Heart right ventricle (tissue), 16 donors: ENCODE data around the gene TGFBRAP1. TPM values are rescaled to one million over a fixed set of nuclear protein-coding genes. Genes with fewer than 3 reads are reported as not detected.

Experiments
- ATAC-seq, 8 donors: fragments of 200-7000 bp; cut with Tn5 transposase; one replicate each; pipeline ENCODE4 v1.9.1; 2020; ENCODE audit warnings: mild to moderate bottlenecking in 8 of 8, moderate library complexity in 8 of 8, moderate number of reproducible peaks in 1 of 8
- DNase-seq, 2 donors: peaks; one replicate each; pipeline ENCODE4 v3.0.0-alpha.2; 2020
- H3K27ac ChIP-seq, 10 donors: fragments of 200-600 bp; sonication (generic) in 2 of 10; one replicate each; pipeline versions ENCODE4 v1.5.0 to v1.8.0; 2020 to 2022; ENCODE audit warnings: mild to moderate bottlenecking in 3 of 10
- H3K27me3 ChIP-seq, 7 donors: fragments of 200-600 bp; one replicate each; pipeline ENCODE4 v1.8.0; 2021 to 2022; ENCODE audit warnings: mild to moderate bottlenecking in 2 of 7
- H3K36me3 ChIP-seq, 9 donors: fragments of 200-600 bp; sonication (generic) in 1 of 9; one replicate each; pipeline versions ENCODE4 v1.5.0 to v1.8.0; 2020 to 2022; ENCODE audit warnings: mild to moderate bottlenecking in 2 of 9
- H3K4me1 ChIP-seq, 9 donors: fragments of 200-600 bp; sonication (generic) in 1 of 9; one replicate each; pipeline versions ENCODE4 v1.5.0 to v1.8.0; 2020 to 2022; ENCODE audit warnings: mild to moderate bottlenecking in 4 of 9
- H3K4me3 ChIP-seq, 10 donors: fragments of 200-600 bp; sonication (generic) in 2 of 10; one replicate each; pipeline versions ENCODE4 v1.5.0 to v1.8.0; 2020 to 2022; ENCODE audit warnings: mild to moderate bottlenecking in 7 of 10, moderate library complexity in 2 of 10
- H3K9me3 ChIP-seq, 11 donors: fragments of 200-600 bp in 10 of 11; sonication (generic) in 2 of 11; one replicate each; pipeline versions ENCODE4 v1.5.0 to v1.8.0; 2013 to 2022; ENCODE audit warnings: mild to moderate bottlenecking in 2 of 11, control low read depth in 1 of 11, moderate library complexity in 1 of 11
- CTCF ChIP-seq, 9 donors: fragments of 200-600 bp; sonication (generic) in 2 of 9; IDR thresholded peaks; one replicate each; pipeline versions ENCODE4 v1.5.0 to v1.8.0; 2021 to 2022; ENCODE audit warnings: antibody characterized with exemption in 9 of 9, mild to moderate bottlenecking in 5 of 9, moderate library complexity in 1 of 9
- WGBS, 2 donors: extraction: QIAGEN DNeasy Blood & Tissue Kit; methylation state at CpG; one replicate each; pipeline ENCODE4 v1.1.7; 2013; ENCODE audit warnings: inconsistent platforms in 1 of 2; 5-methylcytosine and 5-hydroxymethylcytosine counted together
- intact Hi-C, 10 donors: fragments of 100-400 bp; cut with DNase I; formaldehyde crosslinking; loops; one replicate each; pipeline versions ENCODE4 v1.11.1 to v1.14.2; 2022
- polyA plus RNA-seq, 2 donors: library from polyadenylated mRNA; stranded (reverse); fragments of 200-250 nt; gene quantifications; one replicate each; pipeline ENCODE4 v1.2.3, GENCODE V29; 2013
- total RNA-seq, 10 donors: library from RNA; stranded (reverse); fragmentation: NEBNext Ultra II Directional in 3 of 10; extraction: Animal tissue kit (Norgen Biotek cat#: 25700) in 3 of 10; gene quantifications; one replicate each; pipeline versions ENCODE4 v1.2.1 to v1.2.4, GENCODE V29; 2021 to 2023
- donor health status: Arrhythmogenic right ventricular cardiomyopathy.
- donor health status: ischemic (EF 13 %, LVEDD 7.1; RV severe dilation, severe dysfunction).
- donor health status: healthy with polysubstance abuse.
- donor health status: DM: no; HTN: yes; CAD: no.
- donor health status: DM: no; HTN: no; CAD: no.
- donor health status: ischemic (EF 25% LVEDD 6.9; RV normal size, moderate dysfunction).
- donor health status: ischemic (EF 25% LVEDD 5.7; RV mildly dilated, moderate dysfunction).
- donor health status: healthy.
- donor health status: DM: yes; HTN: yes; CAD: no.
- donor health status: Ischemic cardiomyopathy.
- donor health status: ischemic (EF 35%, LVEDD 5.7; RV mildly dilated, moderate dysfunction).
- donor health status: nonischemic (EF 11% LVEDD 7.7; RV severe dilation, severe dysfunction).
- donor health status: DM: yes; HTN: yes; CAD: no.
- donor health status: PGD.
- donor health status: ischemic (EF 29% LVEDD 5.4; RV normal size, mild dysfunction).
- donor health status: nonischemic (EF 23%, LVEDD 6.1; RV moderate dilation, normal function).

The TGFBRAP1 gene
- total and polyA plus RNA-seq, 12 donors: 2.1 to 12.7 (median 10.4) TPM

GRCh38 chr2:105278654-105279053 is 50.9 kb downstream of the TGFBRAP1 start:
- 67 to 70% methylated on average over 5 of the region's 5 CpGs for WGBS, 2 donors

GRCh38 chr2:105274046-105274445 is 55.5 kb downstream of the TGFBRAP1 start:
- Histone ChIP-seq H3K4me3 (no peak overlapping the region), H3K9me3 (no peaks in the 10 kb centered on the region), H3K27ac (no peak overlapping the region), H3K4me1 (peaks cover 0 to 4% (median 0%) of the 10 kb centered on the region in 9 donors), H3K36me3 (peaks cover 0 to 100% (median 54%) of the 10 kb centered on the region in 9 donors), H3K27me3 (no peaks in the 10 kb centered on the region)
- 50 to 59% methylated on average over 4 of the region's 4 CpGs for WGBS, 2 donors
- TF ChIP-seq CTCF (IDR thresholded peaks at IDR 0.05): no peak
- DNase-seq (no peak), ATAC-seq (peak in 2 of 8 donors; percentile 33 to 53)
- intact Hi-C loops: no loop called here

More at GRCh38 chr2:105278654-105279053, 50.9 kb downstream of the TGFBRAP1 start:
- DNase-seq (no peak), ATAC-seq (no peak)
- H3K27me3 ChIP-seq: no peaks in the 10 kb centered on the region
- peaks cover 0 to 4% (median 0%) of the 10 kb centered on the region in 9 donors for H3K4me1 ChIP-seq
- peaks cover 0 to 98% (median 46%) of the 10 kb centered on the region in 9 donors for H3K36me3 ChIP-seq
- no peak overlapping the region for H3K27ac ChIP-seq
- H3K9me3 ChIP-seq: no peaks in the 10 kb centered on the region
- intact Hi-C loops: no loop called here
- peak in 1 of 9 donors; percentile 44 for TF ChIP-seq CTCF (IDR thresholded peaks at IDR 0.05)
- H3K4me3 ChIP-seq: no peak overlapping the region

DNA sequence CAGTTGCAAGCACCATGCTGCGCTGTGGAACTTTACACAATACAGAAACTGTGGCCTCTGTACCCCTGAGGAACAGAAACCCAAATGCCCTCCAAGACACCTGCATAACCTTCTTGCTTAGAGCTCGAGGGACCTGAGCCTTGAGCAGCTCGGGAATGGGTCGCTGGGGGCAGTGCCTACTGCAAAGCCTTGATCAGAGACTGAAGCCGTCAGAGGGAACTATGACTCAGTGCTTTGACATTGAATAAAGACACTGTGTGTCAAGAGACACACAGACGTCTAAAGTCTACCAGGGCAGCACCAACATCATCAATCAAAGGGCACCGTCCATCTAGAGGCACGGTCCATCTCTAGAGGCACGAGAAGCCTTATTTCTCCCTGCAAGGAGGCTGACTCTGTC is 57.4 kb downstream of the TGFBRAP1 start:
- no peaks in the 10 kb centered on the region for H3K9me3 ChIP-seq
- H3K4me1 ChIP-seq: peaks cover 0 to 4% (median 0%) of the 10 kb centered on the region in 9 donors
- DNase-seq: no peak
- intact Hi-C loops: no loop called here
- H3K27ac ChIP-seq: no peak overlapping the region
- WGBS, 2 donors: 85 to 90% methylated on average over 9 of the region's 9 CpGs
- H3K4me3 ChIP-seq: no peak overlapping the region
- H3K36me3 ChIP-seq: peaks cover 0 to 100% (median 70%) of the 10 kb centered on the region in 9 donors
- no peak for ATAC-seq
- no peak for TF ChIP-seq CTCF (IDR thresholded peaks at IDR 0.05)
- H3K27me3 ChIP-seq: no peaks in the 10 kb centered on the region

GRCh38 chr2:105271393-105272045 is 58.0 kb downstream of the TGFBRAP1 start:
- ATAC-seq: no peak
- WGBS, 2 donors: 94 to 97% methylated on average over 14 of the region's 14 CpGs

More at GRCh38 chr2:105271393-105272045, 58.0 kb downstream of the TGFBRAP1 start:
- Histone ChIP-seq H3K27ac (no peak overlapping the region), H3K36me3 (peaks cover 0 to 100% (median 70%) of the 10 kb centered on the region in 9 donors), H3K9me3 (no peaks in the 10 kb centered on the region), H3K4me3 (no peak overlapping the region), H3K4me1 (peaks cover 0 to 4% (median 0%) of the 10 kb centered on the region in 9 donors), H3K27me3 (no peaks in the 10 kb centered on the region)
- no peak for DNase-seq
- intact Hi-C loops: no loop called here
- TF ChIP-seq CTCF (IDR thresholded peaks at IDR 0.05): no peak
